Mucosa of rectum (tissue), 2 donors: ENCODE measurements around the gene NCAPD3.
A peak's percentile ranks its signal among the peaks of the same experiment; 100 is the strongest.

Experiments
- H3K27ac ChIP-seq, 2 donors: one replicate each; pipeline ENCODE4 v1.7.0; 2013; ENCODE audit warnings: inconsistent platforms in 2 of 2, low read depth in 2 of 2, low read length in 2 of 2
- H3K27me3 ChIP-seq, 2 donors: one replicate each; pipeline ENCODE4 v1.7.0; 2013; ENCODE audit warnings: low read length in 2 of 2; ENCODE audit not compliant: control insufficient read depth in 2 of 2, insufficient read depth in 2 of 2
- H3K36me3 ChIP-seq, 2 donors: one replicate each; pipeline ENCODE4 v1.7.0; 2013; ENCODE audit warnings: low read length in 2 of 2; ENCODE audit not compliant: control insufficient read depth in 2 of 2, insufficient read depth in 2 of 2
- H3K4me1 ChIP-seq, 2 donors: one replicate each; pipeline ENCODE4 v1.7.0; 2013; ENCODE audit warnings: low read length in 2 of 2, mild to moderate bottlenecking in 1 of 2; ENCODE audit not compliant: control insufficient read depth in 2 of 2, insufficient read depth in 2 of 2
- H3K4me3 ChIP-seq, 2 donors: one replicate each; pipeline ENCODE4 v1.7.0; 2013; ENCODE audit warnings: low read length in 2 of 2
- H3K9ac ChIP-seq, 2 donors: one replicate each; pipeline ENCODE4 v1.7.0; 2013; ENCODE audit warnings: low read length in 2 of 2, low read depth in 1 of 2, mild to moderate bottlenecking in 1 of 2
- H3K9me3 ChIP-seq, 2 donors: one replicate each; pipeline ENCODE4 v1.7.0; 2013; ENCODE audit warnings: low read length in 2 of 2; ENCODE audit not compliant: control insufficient read depth in 2 of 2
- donor health status: healthy.
- donor health status: Normal muscosa, but diverticular disease.

Gene NCAPD3

GRCh38 chr11:134226806-134227325 lies 3.1 kb upstream of the NCAPD3 start:
- peaks cover 0 to 2% of the 10 kb centered on the region in 2 donors for H3K36me3 ChIP-seq
- no peak overlapping the region for H3K4me3 ChIP-seq
- H3K27me3 ChIP-seq, result no peaks in the 10 kb centered on the region
- H3K9me3 ChIP-seq, result no peaks in the 10 kb centered on the region
- H3K27ac ChIP-seq, result no peak overlapping the region
- peaks cover 26 to 27% of the 10 kb centered on the region in 2 donors for H3K4me1 ChIP-seq
- no peak overlapping the region for H3K9ac ChIP-seq

- Histone ChIP-seq H3K27ac (peak overlapping the region; percentile 62 to 98), H3K4me3 (peak overlapping the region; percentile 98 to 99), H3K9me3 (no peaks in the 10 kb centered on the region), H3K4me1 (peaks cover 22 to 26% of the 10 kb centered on the region in 2 donors), H3K9ac (peak overlapping the region; percentile 83), H3K36me3 (no peaks in the 10 kb centered on the region), H3K27me3 (no peaks in the 10 kb centered on the region)
Measured at GRCh38 chr11:134224710-134225664, 1.2 kb upstream of the NCAPD3 start.

DNA sequence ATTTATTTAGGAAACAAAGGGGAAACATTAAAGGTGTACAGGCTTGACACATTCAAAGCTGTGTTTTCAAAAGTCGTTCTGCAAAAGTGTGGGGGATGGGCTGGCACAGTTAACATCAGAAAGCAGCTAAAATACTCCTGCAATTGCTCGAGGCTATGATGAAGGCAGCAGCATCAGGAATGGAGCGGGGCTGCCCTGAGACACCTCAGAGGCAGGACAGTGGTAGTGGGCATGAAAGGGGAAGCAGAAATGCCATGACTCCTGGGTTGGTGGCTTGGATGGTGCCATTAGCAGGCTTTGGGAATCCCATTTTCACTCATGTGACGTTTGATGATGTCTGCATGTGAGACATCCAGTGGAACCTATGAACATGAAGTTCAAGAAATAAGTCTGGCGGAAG lies 646 bp downstream of the NCAPD3 start:
- peak overlapping the region; percentile 98 to 99 for H3K4me3 ChIP-seq
- H3K36me3 ChIP-seq, result peaks cover 4 to 8% of the 10 kb centered on the region in 2 donors
- H3K27me3 ChIP-seq, result no peaks in the 10 kb centered on the region
- H3K27ac ChIP-seq, result no peak overlapping the region
- no peaks in the 10 kb centered on the region for H3K9me3 ChIP-seq
- H3K9ac ChIP-seq, result peak overlapping the region; percentile 20 to 21
- H3K4me1 ChIP-seq, result peaks cover 22 to 24% of the 10 kb centered on the region in 2 donors

GRCh38 chr11:134216816-134217215 lies 7.0 kb downstream of the NCAPD3 start:
- Histone ChIP-seq H3K9ac (no peak overlapping the region), H3K27ac (no peak overlapping the region), H3K4me1 (no peaks in the 10 kb centered on the region), H3K36me3 (peaks cover 9 to 15% of the 10 kb centered on the region in 2 donors), H3K4me3 (no peak overlapping the region), H3K9me3 (no peaks in the 10 kb centered on the region), H3K27me3 (no peaks in the 10 kb centered on the region)

- Histone ChIP-seq H3K27me3 (no peaks in the 10 kb centered on the region), H3K36me3 (peaks cover 9 to 15% of the 10 kb centered on the region in 2 donors), H3K4me3 (no peak overlapping the region), H3K9me3 (no peaks in the 10 kb centered on the region), H3K9ac (no peak overlapping the region), H3K4me1 (no peaks in the 10 kb centered on the region), H3K27ac (no peak overlapping the region)
Measured at GRCh38 chr11:134215836-134216235, 7.9 kb downstream of the NCAPD3 start.

DNA sequence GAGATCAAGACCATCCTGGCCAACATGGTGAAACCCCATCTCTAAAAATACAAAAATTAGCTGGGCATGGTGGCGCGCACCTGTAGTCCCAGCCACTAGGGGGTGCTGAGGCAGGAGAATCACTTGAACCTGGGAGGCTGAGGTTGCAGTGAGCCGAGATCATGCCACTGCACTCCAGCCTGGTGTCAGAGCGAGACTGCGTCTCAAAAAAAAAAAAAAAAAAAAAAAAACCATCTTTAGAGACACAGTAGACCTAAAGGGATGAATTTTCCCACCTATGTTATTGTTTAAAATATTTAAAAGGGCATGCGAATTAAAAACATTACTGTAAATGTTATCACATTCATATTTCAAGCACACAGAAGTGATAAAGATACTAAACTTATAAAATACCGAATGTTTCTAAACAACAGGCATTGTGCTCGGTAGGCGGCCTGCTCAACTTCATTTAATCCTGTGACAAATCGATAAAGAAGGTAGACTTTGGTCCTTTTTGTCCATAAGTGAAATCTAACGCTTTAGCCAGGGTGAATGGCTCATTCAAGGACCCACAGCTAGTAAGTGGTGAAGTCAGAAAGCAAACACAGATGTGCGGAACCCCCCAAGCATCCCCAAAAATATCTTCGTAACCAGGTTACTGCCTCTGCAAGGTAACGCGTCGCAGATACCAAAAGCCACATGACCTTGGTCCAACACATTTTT lies 16.1 kb downstream of the NCAPD3 start:
- H3K9me3 ChIP-seq, result no peaks in the 10 kb centered on the region
- H3K9ac ChIP-seq, result no peak overlapping the region
- no peak overlapping the region for H3K4me3 ChIP-seq
- peaks cover 26 to 31% of the 10 kb centered on the region in 2 donors for H3K36me3 ChIP-seq
- no peaks in the 10 kb centered on the region for H3K27me3 ChIP-seq
- no peaks in the 10 kb centered on the region for H3K4me1 ChIP-seq
- no peak overlapping the region for H3K27ac ChIP-seq

- Histone ChIP-seq H3K9ac (no peak overlapping the region), H3K4me3 (no peak overlapping the region), H3K9me3 (no peaks in the 10 kb centered on the region), H3K27ac (no peak overlapping the region), H3K27me3 (no peaks in the 10 kb centered on the region), H3K36me3 (peaks cover 33 to 38% of the 10 kb centered on the region in 2 donors), H3K4me1 (no peaks in the 10 kb centered on the region)
Measured at GRCh38 chr11:134206185-134206584, 17.6 kb downstream of the NCAPD3 start.

DNA sequence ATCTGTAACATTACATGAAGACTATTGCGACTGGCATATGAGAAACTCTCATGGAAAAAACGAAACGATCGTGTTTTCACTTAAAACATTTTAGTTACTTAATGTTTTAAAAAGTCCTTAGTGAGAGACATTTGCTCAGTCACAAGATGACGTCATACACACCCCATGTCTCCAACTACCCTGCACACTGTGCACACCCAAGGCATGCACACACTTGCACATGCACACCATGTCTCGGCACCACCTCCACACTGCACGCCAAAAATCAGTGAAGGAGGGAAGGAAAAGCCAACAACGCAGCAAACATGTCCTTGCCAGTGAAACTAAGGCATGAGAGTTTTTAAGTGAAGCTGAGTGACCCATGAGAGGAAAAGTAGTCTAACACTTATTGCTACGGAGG lies 18.0 kb downstream of the NCAPD3 start:
- H3K36me3 ChIP-seq, result peaks cover 33 to 40% of the 10 kb centered on the region in 2 donors
- no peaks in the 10 kb centered on the region for H3K27me3 ChIP-seq
- H3K9ac ChIP-seq, result no peak overlapping the region
- H3K4me1 ChIP-seq, result no peaks in the 10 kb centered on the region
- H3K27ac ChIP-seq, result no peak overlapping the region
- H3K4me3 ChIP-seq, result no peak overlapping the region
- no peaks in the 10 kb centered on the region for H3K9me3 ChIP-seq

GRCh38 chr11:134202661-134203060 lies 21.1 kb downstream of the NCAPD3 start:
- Histone ChIP-seq H3K4me1 (no peaks in the 10 kb centered on the region), H3K36me3 (peaks cover 33 to 39% of the 10 kb centered on the region in 2 donors), H3K27ac (no peak overlapping the region), H3K4me3 (no peak overlapping the region), H3K9me3 (no peaks in the 10 kb centered on the region), H3K9ac (no peak overlapping the region), H3K27me3 (no peaks in the 10 kb centered on the region)

DNA sequence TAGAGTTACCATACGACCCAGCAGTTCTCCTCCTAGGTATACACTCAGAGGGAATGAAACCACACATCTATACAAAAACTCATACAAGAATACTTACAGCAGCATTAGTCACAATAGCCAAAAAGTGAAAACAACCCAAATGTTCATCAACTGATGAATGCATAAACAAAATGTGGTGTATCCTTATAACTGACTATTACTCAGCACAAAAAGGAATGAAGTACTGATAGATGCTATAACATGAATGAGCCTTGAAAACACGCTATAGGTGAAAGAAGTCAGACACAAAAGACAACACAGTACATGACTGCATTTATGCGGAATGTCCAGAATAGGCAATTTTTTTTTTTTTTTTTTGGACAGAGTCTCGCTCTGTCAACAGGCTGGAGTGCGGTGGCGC lies 23.1 kb downstream of the NCAPD3 start:
- Histone ChIP-seq H3K27ac (no peak overlapping the region), H3K27me3 (no peaks in the 10 kb centered on the region), H3K9me3 (no peaks in the 10 kb centered on the region), H3K36me3 (peaks cover 26 to 29% of the 10 kb centered on the region in 2 donors), H3K9ac (no peak overlapping the region), H3K4me3 (no peak overlapping the region), H3K4me1 (no peaks in the 10 kb centered on the region)
